Testis (tissue), 2 donors: Measurements from ENCODE around the gene DGKH.

Experiments used
- POLR2A ChIP-seq: fragments of 450-650 bp; IDR thresholded peaks from one replicate; pipeline ENCODE4 v1.6.1; 2017; ENCODE audit warnings: antibody characterized with exemption, mild to moderate bottlenecking, moderate library complexity
- TF ChIP-seq, protein P1 (sequence below), 3 experiments: fragments of 450-650 bp in 2 of 3; fragments of 200-600 bp in 1 of 3; sonication (generic) in 1 of 3; IDR thresholded peaks; one replicate each; pipeline ENCODE4 v1.5.1; 2016 to 2019; ENCODE audit warnings: antibody characterized with exemption in 3 of 3, mild to moderate bottlenecking in 2 of 3, moderate library complexity in 1 of 3

- TF ChIP-seq POLR2A: no peak
- TF ChIP-seq, protein P1, sequence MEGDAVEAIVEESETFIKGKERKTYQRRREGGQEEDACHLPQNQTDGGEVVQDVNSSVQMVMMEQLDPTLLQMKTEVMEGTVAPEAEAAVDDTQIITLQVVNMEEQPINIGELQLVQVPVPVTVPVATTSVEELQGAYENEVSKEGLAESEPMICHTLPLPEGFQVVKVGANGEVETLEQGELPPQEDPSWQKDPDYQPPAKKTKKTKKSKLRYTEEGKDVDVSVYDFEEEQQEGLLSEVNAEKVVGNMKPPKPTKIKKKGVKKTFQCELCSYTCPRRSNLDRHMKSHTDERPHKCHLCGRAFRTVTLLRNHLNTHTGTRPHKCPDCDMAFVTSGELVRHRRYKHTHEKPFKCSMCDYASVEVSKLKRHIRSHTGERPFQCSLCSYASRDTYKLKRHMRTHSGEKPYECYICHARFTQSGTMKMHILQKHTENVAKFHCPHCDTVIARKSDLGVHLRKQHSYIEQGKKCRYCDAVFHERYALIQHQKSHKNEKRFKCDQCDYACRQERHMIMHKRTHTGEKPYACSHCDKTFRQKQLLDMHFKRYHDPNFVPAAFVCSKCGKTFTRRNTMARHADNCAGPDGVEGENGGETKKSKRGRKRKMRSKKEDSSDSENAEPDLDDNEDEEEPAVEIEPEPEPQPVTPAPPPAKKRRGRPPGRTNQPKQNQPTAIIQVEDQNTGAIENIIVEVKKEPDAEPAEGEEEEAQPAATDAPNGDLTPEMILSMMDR (IDR thresholded peaks at IDR 0.05): no peak
Observed at GRCh38 chr13:42007844-42008243, 40.6 kb upstream of the DGKH start.
